ENCODE data around the gene KBTBD3.

KBTBD3 gene

GRCh38 chr11:106049727-106050476, 27.2 kb downstream of the KBTBD3 start:
- no peaks in the 10 kb centered on the region for H3K4me1 Mint-ChIP-seq
- no peaks in the 10 kb centered on the region for H3K27me3 Mint-ChIP-seq
- no peak overlapping the region for H3K27ac Mint-ChIP-seq (ENCODE audit: low read depth)
- DNase-seq (ENCODE audit: low spot score in 2 of 2) (no peak), ATAC-seq (replicated peaks; ENCODE audit: extremely low read depth, poor library complexity, severe bottlenecking) (no peak)
- no peak overlapping the region for H3K4me3 Mint-ChIP-seq
- H3K36me3 Mint-ChIP-seq (ENCODE audit: insufficient read depth) = no peaks in the 10 kb centered on the region
- no peaks in the 10 kb centered on the region for H3K9me3 Mint-ChIP-seq

DNA sequence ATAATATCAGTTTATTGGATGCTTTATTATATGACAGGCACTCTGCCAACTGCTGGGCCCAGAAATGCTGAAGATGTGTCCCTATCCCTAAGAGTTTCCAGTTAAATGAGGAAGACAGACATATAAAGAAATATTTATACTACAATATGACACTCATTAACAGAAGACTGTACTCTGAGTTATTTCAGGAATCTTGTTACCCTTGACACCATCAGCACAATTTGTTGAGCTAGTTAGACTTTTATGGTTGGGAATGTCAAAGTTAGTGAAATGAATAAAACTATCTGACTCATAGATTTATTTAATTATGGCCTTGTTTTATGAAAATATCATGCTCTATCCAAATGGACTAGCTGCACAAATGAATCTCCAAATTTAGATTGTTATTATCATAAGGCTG, 29.5 kb downstream of the KBTBD3 start:
- Mint-ChIP-seq H3K9me3 (no peaks in the 10 kb centered on the region), H3K27ac (ENCODE audit: low read depth) (no peak overlapping the region), H3K4me1 (no peaks in the 10 kb centered on the region), H3K27me3 (peaks cover 8% of the 10 kb centered on the region), H3K36me3 (ENCODE audit: insufficient read depth) (no peaks in the 10 kb centered on the region), H3K4me3 (no peak overlapping the region)
- ATAC-seq (replicated peaks; ENCODE audit: extremely low read depth, poor library complexity, severe bottlenecking) (no peak), DNase-seq (ENCODE audit: low spot score in 2 of 2) (no peak)

GRCh38 chr11:106043540-106043939, 33.6 kb downstream of the KBTBD3 start:
- ATAC-seq (replicated peaks; ENCODE audit: extremely low read depth, poor library complexity, severe bottlenecking) = no peak
- H3K27ac Mint-ChIP-seq (ENCODE audit: low read depth) = no peak overlapping the region
- H3K4me1 Mint-ChIP-seq = no peaks in the 10 kb centered on the region
- no peak overlapping the region for H3K4me3 Mint-ChIP-seq
- no peaks in the 10 kb centered on the region for H3K36me3 Mint-ChIP-seq (ENCODE audit: insufficient read depth)
- peaks cover 31% of the 10 kb centered on the region for H3K27me3 Mint-ChIP-seq
- no peaks in the 10 kb centered on the region for H3K9me3 Mint-ChIP-seq
- no peak for DNase-seq (ENCODE audit: low spot score in 2 of 2)

GRCh38 chr11:106032861-106033260, 44.3 kb downstream of the KBTBD3 start:
- H3K9me3 Mint-ChIP-seq = no peaks in the 10 kb centered on the region
- H3K4me3 Mint-ChIP-seq = no peak overlapping the region
- H3K4me1 Mint-ChIP-seq = no peaks in the 10 kb centered on the region
- ATAC-seq (replicated peaks; ENCODE audit: extremely low read depth, poor library complexity, severe bottlenecking) (no peak), DNase-seq (ENCODE audit: low spot score in 2 of 2) (no peak)
- H3K27ac Mint-ChIP-seq (ENCODE audit: low read depth) = no peak overlapping the region
- H3K36me3 Mint-ChIP-seq (ENCODE audit: insufficient read depth) = no peaks in the 10 kb centered on the region
- H3K27me3 Mint-ChIP-seq = peaks cover 55% of the 10 kb centered on the region

DNA sequence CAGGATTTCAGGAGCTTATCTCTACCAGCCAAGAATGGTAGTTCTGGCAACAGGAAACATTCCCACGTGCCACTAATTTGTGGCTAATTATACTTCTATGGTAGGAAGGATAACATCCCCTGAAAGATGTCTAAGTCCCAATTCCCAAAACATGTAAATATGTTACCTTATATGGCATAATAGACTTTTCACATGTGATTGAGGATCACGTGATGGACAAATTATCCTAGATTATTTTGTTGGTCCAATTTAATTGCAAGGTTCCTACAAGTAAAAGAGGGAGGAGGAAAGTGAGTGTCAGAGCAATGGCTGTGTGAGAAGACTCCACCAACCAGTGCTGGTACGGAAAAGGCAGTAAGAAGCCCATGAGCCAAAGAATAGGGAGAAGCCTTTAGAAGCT, 45.2 kb downstream of the KBTBD3 start:
- no peak for DNase-seq (ENCODE audit: low spot score in 2 of 2)
- peaks cover 51% of the 10 kb centered on the region for H3K27me3 Mint-ChIP-seq
- no peaks in the 10 kb centered on the region for H3K4me1 Mint-ChIP-seq
- no peak overlapping the region for H3K27ac Mint-ChIP-seq (ENCODE audit: low read depth)
- H3K36me3 Mint-ChIP-seq (ENCODE audit: insufficient read depth) = no peaks in the 10 kb centered on the region
- ATAC-seq (replicated peaks; ENCODE audit: extremely low read depth, poor library complexity, severe bottlenecking) = no peak
- no peak overlapping the region for H3K4me3 Mint-ChIP-seq
- no peaks in the 10 kb centered on the region for H3K9me3 Mint-ChIP-seq

GRCh38 chr11:106031202-106031810, 45.8 kb downstream of the KBTBD3 start:
- Mint-ChIP-seq H3K4me3 (no peak overlapping the region), H3K4me1 (no peaks in the 10 kb centered on the region), H3K36me3 (ENCODE audit: insufficient read depth) (no peaks in the 10 kb centered on the region), H3K27me3 (peaks cover 51% of the 10 kb centered on the region), H3K27ac (ENCODE audit: low read depth) (no peak overlapping the region), H3K9me3 (no peaks in the 10 kb centered on the region)
- ATAC-seq (replicated peaks; ENCODE audit: extremely low read depth, poor library complexity, severe bottlenecking) (no peak), DNase-seq (ENCODE audit: low spot score in 2 of 2) (no peak)

GRCh38 chr11:106030609-106031008, 46.5 kb downstream of the KBTBD3 start:
- Mint-ChIP-seq H3K36me3 (ENCODE audit: insufficient read depth) (no peaks in the 10 kb centered on the region), H3K4me1 (no peaks in the 10 kb centered on the region), H3K4me3 (no peak overlapping the region), H3K27me3 (peaks cover 47% of the 10 kb centered on the region), H3K9me3 (no peaks in the 10 kb centered on the region), H3K27ac (ENCODE audit: low read depth) (no peak overlapping the region)
- DNase-seq (ENCODE audit: low spot score in 2 of 2) (no peak), ATAC-seq (replicated peaks; ENCODE audit: extremely low read depth, poor library complexity, severe bottlenecking) (no peak)

DNA sequence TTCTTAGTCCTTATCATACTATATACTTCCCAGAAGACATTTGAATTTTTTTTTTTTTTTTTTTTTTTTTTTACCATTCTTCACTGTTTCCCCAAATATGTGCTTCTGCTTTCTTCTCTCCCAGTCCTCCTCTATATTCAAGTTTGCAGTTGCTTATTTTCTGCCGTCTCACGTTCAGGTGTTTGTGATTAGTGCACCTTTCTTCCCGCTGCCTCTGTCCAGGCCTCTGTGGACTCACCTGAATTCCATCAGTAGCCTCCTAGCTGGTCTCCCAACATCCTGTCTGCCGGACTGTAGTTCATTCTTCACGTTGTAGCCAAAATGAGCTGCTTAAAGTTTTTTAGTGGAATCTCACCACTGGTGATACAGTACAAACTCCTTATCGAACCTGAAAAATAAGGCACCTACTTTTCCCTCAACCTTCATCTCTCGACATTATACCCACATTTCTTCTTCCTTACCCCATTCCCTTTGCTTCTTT, 54.3 kb downstream of the KBTBD3 start:
- Mint-ChIP-seq H3K36me3 (ENCODE audit: insufficient read depth) (peaks cover 17% of the 10 kb centered on the region), H3K4me3 (peak overlapping the region; percentile 92), H3K27me3 (no peaks in the 10 kb centered on the region), H3K4me1 (peaks cover 44% of the 10 kb centered on the region), H3K27ac (ENCODE audit: low read depth) (peak overlapping the region; percentile 93), H3K9me3 (no peaks in the 10 kb centered on the region)
- ATAC-seq (replicated peaks; ENCODE audit: extremely low read depth, poor library complexity, severe bottlenecking) (no peak), DNase-seq (ENCODE audit: low spot score in 2 of 2) (no peak)

GRCh38 chr11:106021967-106022794, 55.0 kb downstream of the KBTBD3 start, which contains the start of gene MSANTD4:
Gene MSANTD4 (minus strand): TSS chr11:106022240. CDS start chr11:106010917, 11,323 bp downstream.
- DNase-seq (ENCODE audit: low spot score in 2 of 2) = peak; percentile 95 to 97
- H3K4me1 Mint-ChIP-seq = peaks cover 44% of the 10 kb centered on the region
- H3K9me3 Mint-ChIP-seq = no peaks in the 10 kb centered on the region
- peak within 1 kb of the TSS; percentile 92 for H3K4me3 Mint-ChIP-seq
- H3K27me3 Mint-ChIP-seq = no peaks in the 10 kb centered on the region
- ATAC-seq (replicated peaks; ENCODE audit: extremely low read depth, poor library complexity, severe bottlenecking) = peak; percentile 98
- H3K36me3 Mint-ChIP-seq (ENCODE audit: insufficient read depth) = peaks cover 17% of the 10 kb centered on the region
- peak within 1 kb of the TSS; percentile 93 for H3K27ac Mint-ChIP-seq (ENCODE audit: low read depth)

- DNase-seq (ENCODE audit: low spot score in 2 of 2) = no peak
- Mint-ChIP-seq H3K27ac (ENCODE audit: low read depth) (peak overlapping the region; percentile 93), H3K4me3 (peak overlapping the region; percentile 92), H3K4me1 (peaks cover 47% of the 10 kb centered on the region), H3K36me3 (ENCODE audit: insufficient read depth) (peaks cover 17% of the 10 kb centered on the region), H3K27me3 (no peaks in the 10 kb centered on the region), H3K9me3 (no peaks in the 10 kb centered on the region)
- ATAC-seq (replicated peaks; ENCODE audit: extremely low read depth, poor library complexity, severe bottlenecking) = no peak
These were observed 55.8 kb downstream of the KBTBD3 start for GRCh38 chr11:106021181-106021966.

DNA sequence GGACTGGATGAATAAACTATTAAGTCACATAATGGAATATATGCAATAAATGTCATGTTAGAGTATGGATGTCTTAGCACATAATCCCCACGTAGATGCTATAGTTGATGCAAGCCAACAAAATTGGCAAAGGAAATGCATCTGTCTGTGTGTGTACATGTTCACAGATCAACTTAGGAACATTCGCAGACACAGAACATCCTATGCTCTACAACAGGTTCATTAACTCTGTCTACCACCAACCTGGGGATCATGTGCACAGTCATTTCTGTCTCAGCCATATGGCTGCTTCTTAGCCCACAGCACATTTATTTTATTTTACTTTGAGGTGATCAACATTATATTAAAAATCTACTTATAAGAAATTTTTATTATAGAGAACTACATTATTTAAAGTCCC, 60.1 kb downstream of the KBTBD3 start:
- no peaks in the 10 kb centered on the region for H3K9me3 Mint-ChIP-seq
- no peak for ATAC-seq (replicated peaks; ENCODE audit: extremely low read depth, poor library complexity, severe bottlenecking)
- DNase-seq (ENCODE audit: low spot score in 2 of 2) = no peak
- peaks cover 46% of the 10 kb centered on the region for H3K4me1 Mint-ChIP-seq
- no peak overlapping the region for H3K27ac Mint-ChIP-seq (ENCODE audit: low read depth)
- H3K36me3 Mint-ChIP-seq (ENCODE audit: insufficient read depth) = peaks cover 7% of the 10 kb centered on the region
- H3K4me3 Mint-ChIP-seq = no peak overlapping the region
- H3K27me3 Mint-ChIP-seq = no peaks in the 10 kb centered on the region

DNA sequence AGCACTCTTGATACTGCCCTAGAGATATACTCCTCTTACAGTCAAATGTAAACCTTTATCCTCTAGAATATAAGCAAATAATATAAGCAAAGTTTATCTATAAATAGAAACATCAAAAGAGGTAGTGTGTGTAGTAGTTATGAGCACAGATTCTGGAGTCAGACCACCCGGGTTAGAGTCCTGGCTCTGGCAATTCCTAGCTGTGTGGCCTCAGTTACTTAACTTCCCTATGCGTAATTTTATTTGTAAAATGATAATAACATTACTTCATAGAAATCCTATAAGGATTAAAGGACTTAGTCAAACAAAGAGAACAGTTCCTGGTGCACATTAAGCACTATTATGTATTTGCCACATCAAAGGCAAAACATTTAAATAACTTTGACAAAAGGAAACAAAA, 62.1 kb downstream of the KBTBD3 start:
- Mint-ChIP-seq H3K9me3 (no peaks in the 10 kb centered on the region), H3K27me3 (no peaks in the 10 kb centered on the region), H3K4me3 (no peak overlapping the region), H3K27ac (ENCODE audit: low read depth) (no peak overlapping the region), H3K36me3 (ENCODE audit: insufficient read depth) (peaks cover 13% of the 10 kb centered on the region), H3K4me1 (peaks cover 41% of the 10 kb centered on the region)
- no peak for DNase-seq (ENCODE audit: low spot score in 2 of 2)
- ATAC-seq (replicated peaks; ENCODE audit: extremely low read depth, poor library complexity, severe bottlenecking) = no peak

Data from central memory CD8-positive, alpha-beta T cell (primary cell).